Smooth muscle cell (in vitro differentiated cells): ENCODE measurements around the gene ITCH. TPM values are rescaled to one million over a fixed set of nuclear protein-coding genes. Genes with fewer than 3 reads are reported as not detected.

Experiments used
- DNase-seq: peaks from one replicate; lab custom pipeline; 2025; ENCODE audit not compliant: unreplicated experiment; lab: John Stamatoyannopoulos, UW
- H2AFZ ChIP-seq: fragments of 200-600 bp; sonication (generic); 2 replicates; pipeline ENCODE4 v1.6.0; 2016; ENCODE audit warnings: antibody characterized with exemption, low read depth, mild to moderate bottlenecking
- H3F3A ChIP-seq: fragments of 200-600 bp; sonication (generic); 2 replicates; pipeline ENCODE4 v1.6.0; 2017; ENCODE audit warnings: antibody characterized with exemption, low read depth
- H3K27ac ChIP-seq: fragments of 200-600 bp; sonication (generic); 2 replicates; pipeline ENCODE4 v1.5.1; 2016; ENCODE audit warnings: low read depth, mild to moderate bottlenecking
- H3K27me3 ChIP-seq: fragments of 200-600 bp; sonication (generic); 2 replicates; pipeline ENCODE4 v1.6.1; 2016; ENCODE audit warnings: low read depth, mild to moderate bottlenecking
- H3K36me3 ChIP-seq: fragments of 200-600 bp; sonication (generic); 2 replicates; pipeline ENCODE4 v1.5.1; 2016; ENCODE audit warnings: low read depth
- H3K4me1 ChIP-seq: fragments of 200-600 bp; sonication (generic); 2 replicates; pipeline ENCODE4 v1.5.1; 2016; ENCODE audit warnings: low read depth
- H3K4me2 ChIP-seq: fragments of 200-600 bp; sonication (generic); 2 replicates; pipeline ENCODE4 v1.6.0; 2016; ENCODE audit warnings: mild to moderate bottlenecking
- H3K4me3 ChIP-seq: fragments of 200-600 bp; sonication (generic); 2 replicates; pipeline ENCODE4 v1.5.1; 2016; ENCODE audit warnings: mild to moderate bottlenecking
- H3K79me2 ChIP-seq: fragments of 200-600 bp; sonication (generic); 2 replicates; pipeline ENCODE4 v1.6.0; 2016; ENCODE audit warnings: low read depth, mild to moderate bottlenecking
- H3K9ac ChIP-seq: fragments of 200-600 bp; sonication (generic); 2 replicates; pipeline ENCODE4 v1.6.0; 2016; ENCODE audit warnings: low read depth
- H3K9me3 ChIP-seq: fragments of 200-600 bp; sonication (generic); replicated peaks from 2 replicates; pipeline ENCODE4 v1.5.1; 2016; ENCODE audit warnings: low read depth
- H4K20me1 ChIP-seq: fragments of 200-600 bp; sonication (generic); 2 replicates; pipeline ENCODE4 v1.6.0; 2016; ENCODE audit warnings: low read depth
- CTCF ChIP-seq: fragments of 200-600 bp; sonication (generic); IDR thresholded peaks from 2 replicates; pipeline ENCODE4 v1.5.1; 2017; ENCODE audit warnings: borderline replicate concordance, mild to moderate bottlenecking, antibody characterized with exemption; ENCODE audit not compliant: insufficient read depth, poor library complexity, severe bottlenecking
- WGBS: methylation state at CpG from one replicate; pipeline ENCODE4 v1.1.7; 2016; ENCODE audit warnings: low lambda C conversion rate; 5-methylcytosine and 5-hydroxymethylcytosine counted together
- polyA plus RNA-seq: library from polyadenylated mRNA; unstranded; fragments of >200 nt; fragmentation: Nextera tagmentation; extraction: Ambion mirVana; gene quantifications from 2 replicates; pipeline ENCODE4 v1.2.1, GENCODE V29; 2016
- total RNA-seq: library from RNA; depleted of rRNA; stranded (reverse); fragments of >200 nt; gene quantifications from 2 replicates; pipeline ENCODE4 v1.2.3, GENCODE V29; 2014

Gene ITCH
- total and polyA plus RNA-seq, 2 experiments from 2014 or later = 21.9 to 96.7 TPM

- WGBS = 90% methylated on average over 10 of the region's 10 CpGs
- peaks cover 70% of the 10 kb centered on the region for H4K20me1 ChIP-seq
Observed at GRCh38 chr20:34536798-34537394, 173.8 kb downstream of the ITCH start.

GRCh38 chr20:34537651-34538050, 174.6 kb downstream of the ITCH start:
- no peak for DNase-seq
- WGBS = 98% methylated on average over 8 of the region's 8 CpGs
- Histone ChIP-seq H3F3A (no peaks in the 10 kb centered on the region), H3K79me2 (no peaks in the 10 kb centered on the region), H3K4me3 (no peak overlapping the region), H3K27ac (no peak overlapping the region), H4K20me1 (peaks cover 63% of the 10 kb centered on the region), H2AFZ (no peak overlapping the region), H3K36me3 (peaks cover 8% of the 10 kb centered on the region), H3K9me3 (no peaks in the 10 kb centered on the region), H3K27me3 (no peaks in the 10 kb centered on the region), H3K4me2 (no peak overlapping the region), H3K9ac (no peak overlapping the region), H3K4me1 (no peaks in the 10 kb centered on the region)
- no peak for TF ChIP-seq CTCF

More at GRCh38 chr20:34536798-34537394, 173.8 kb downstream of the ITCH start:
- H3K4me3 ChIP-seq = no peak overlapping the region
- peaks cover 8% of the 10 kb centered on the region for H3K36me3 ChIP-seq
- H3K4me2 ChIP-seq = no peak overlapping the region
- no peak for DNase-seq
- peaks cover 6% of the 10 kb centered on the region for H3K79me2 ChIP-seq
- no peak overlapping the region for H3K9ac ChIP-seq
- H3K27ac ChIP-seq = no peak overlapping the region
- H3F3A ChIP-seq = no peaks in the 10 kb centered on the region
- H3K9me3 ChIP-seq = no peaks in the 10 kb centered on the region
- H3K27me3 ChIP-seq = no peaks in the 10 kb centered on the region
- TF ChIP-seq CTCF = peak; percentile 20
- no peak overlapping the region for H2AFZ ChIP-seq
- H3K4me1 ChIP-seq = no peaks in the 10 kb centered on the region

GRCh38 chr20:34538671-34539123, 175.6 kb downstream of the ITCH start:
- H3K36me3 ChIP-seq = peaks cover 8% of the 10 kb centered on the region
- TF ChIP-seq CTCF = peak; percentile 75
- no peak overlapping the region for H3K27ac ChIP-seq
- WGBS = 60% methylated on average over 5 of the region's 5 CpGs
- no peaks in the 10 kb centered on the region for H3K9me3 ChIP-seq
- H3K79me2 ChIP-seq = no peaks in the 10 kb centered on the region
- no peaks in the 10 kb centered on the region for H3K27me3 ChIP-seq
- H2AFZ ChIP-seq = no peak overlapping the region
- no peak for DNase-seq
- H3F3A ChIP-seq = no peaks in the 10 kb centered on the region
- H3K4me1 ChIP-seq = no peaks in the 10 kb centered on the region
- peaks cover 52% of the 10 kb centered on the region for H4K20me1 ChIP-seq
- no peak overlapping the region for H3K4me3 ChIP-seq
- H3K9ac ChIP-seq = no peak overlapping the region
- no peak overlapping the region for H3K4me2 ChIP-seq

GRCh38 chr20:34539756-34540155, 176.7 kb downstream of the ITCH start:
- Histone ChIP-seq H3K9me3 (no peaks in the 10 kb centered on the region), H3K36me3 (peaks cover 8% of the 10 kb centered on the region), H2AFZ (no peak overlapping the region), H3K4me1 (no peaks in the 10 kb centered on the region), H3K27ac (no peak overlapping the region), H3K79me2 (no peaks in the 10 kb centered on the region), H3K27me3 (no peaks in the 10 kb centered on the region), H3K9ac (no peak overlapping the region), H3F3A (no peaks in the 10 kb centered on the region), H3K4me3 (no peak overlapping the region), H3K4me2 (no peak overlapping the region), H4K20me1 (peaks cover 43% of the 10 kb centered on the region)
- WGBS = 95% methylated on average over 8 of the region's 8 CpGs
- no peak for TF ChIP-seq CTCF
- DNase-seq = no peak
